Ishikawa (cell line): ENCODE results near the gene DGLUCY.

Source experiments
- CEBPB ChIP-seq: IDR thresholded peaks from 2 replicates; pipeline ENCODE4 v1.6.1; 2012
- CREB1 ChIP-seq: IDR thresholded peaks from 2 replicates; pipeline ENCODE4 v1.6.1; 2012; ENCODE audit warnings: low read depth
- EGR1 ChIP-seq: IDR thresholded peaks from 2 replicates; pipeline ENCODE4 v1.6.1; 2012
- EP300 ChIP-seq: IDR thresholded peaks from 2 replicates; pipeline ENCODE4 v1.6.1; 2012; ENCODE audit warnings: borderline replicate concordance
- FOXM1 ChIP-seq: IDR thresholded peaks from 2 replicates; pipeline ENCODE4 v1.6.1; 2012; ENCODE audit warnings: low read depth, borderline replicate concordance
- NFIC ChIP-seq: IDR thresholded peaks from 2 replicates; pipeline ENCODE4 v1.6.1; 2012
- RAD21 ChIP-seq: IDR thresholded peaks from 2 replicates; pipeline ENCODE4 v1.6.1; 2012; ENCODE audit warnings: low read depth
- TAF1 ChIP-seq: IDR thresholded peaks from 2 replicates; pipeline ENCODE4 v1.6.1; 2012; ENCODE audit warnings: low read depth, mild to moderate bottlenecking
- TCF12 ChIP-seq: IDR thresholded peaks from 2 replicates; pipeline ENCODE4 v1.6.1; 2012; ENCODE audit warnings: low read depth
- TEAD4 ChIP-seq: IDR thresholded peaks from 2 replicates; pipeline ENCODE4 v1.6.1; 2012
- YY1 ChIP-seq: IDR thresholded peaks from 2 replicates; pipeline ENCODE4 v1.6.1; 2012; ENCODE audit warnings: low read depth
- TF ChIP-seq, protein P1 (sequence below): IDR thresholded peaks from 2 replicates; pipeline ENCODE4 v1.6.1; 2012; ENCODE audit warnings: low read depth, mild to moderate bottlenecking
- TF ChIP-seq, protein P2 (sequence below): IDR thresholded peaks from 2 replicates; pipeline ENCODE4 v1.6.1; 2012

DNA sequence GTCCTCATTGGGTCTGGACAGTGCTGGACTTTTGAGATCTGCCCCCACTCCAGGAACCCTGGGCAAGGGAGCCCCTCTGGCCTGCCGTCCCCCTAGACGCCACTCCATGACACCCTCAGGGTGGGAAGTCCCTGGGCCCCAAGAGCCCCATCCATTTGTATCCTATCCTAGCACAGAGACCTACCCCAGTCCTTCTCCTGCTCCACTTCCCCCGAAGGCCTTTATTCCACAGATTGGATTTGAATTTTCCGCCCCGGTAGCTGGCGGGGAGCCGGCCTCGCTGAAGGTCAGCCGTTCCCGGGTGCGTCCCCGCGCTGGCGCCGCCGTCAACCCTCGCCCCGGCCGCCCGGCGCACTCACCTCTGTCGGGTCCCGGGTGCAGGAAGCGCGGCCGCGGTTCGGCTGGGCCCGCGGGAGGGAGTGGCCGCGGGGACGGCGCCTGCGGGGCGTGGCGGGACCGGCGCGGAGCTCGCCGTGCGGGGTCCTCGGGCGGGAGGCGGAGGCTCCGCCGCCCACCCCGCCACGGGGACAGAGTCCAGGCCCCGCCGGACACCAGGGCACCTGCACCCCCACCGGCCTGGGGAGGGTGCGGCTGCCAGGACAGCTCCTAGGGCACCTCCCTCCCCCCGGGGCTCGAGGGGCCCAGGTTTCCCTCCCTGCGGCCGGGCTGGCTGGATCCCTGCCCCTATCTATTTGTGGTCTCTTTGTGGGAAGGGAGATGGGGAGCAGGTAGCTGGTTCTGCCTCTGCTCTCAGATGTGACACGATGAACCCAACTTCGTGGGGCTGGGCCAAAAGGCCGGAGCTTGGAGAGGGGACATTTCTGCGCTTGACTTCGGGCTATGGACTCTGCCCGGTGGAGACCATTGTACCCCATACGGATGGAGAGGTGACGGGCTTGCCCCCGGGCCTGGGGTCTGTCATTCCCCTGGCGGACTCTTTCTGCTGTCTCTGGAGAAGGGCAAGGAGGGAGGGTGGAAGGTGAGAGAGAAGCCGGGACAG lies 150.6 kb downstream of the DGLUCY start:
- TF ChIP-seq CEBPB (no peak), YY1 (no peak), EP300 (no peak), RAD21 (no peak), NFIC (no peak), TEAD4 (no peak), TCF12 (no peak), TAF1 (no peak), EGR1 (no peak), CREB1 (no peak), FOXM1 (no peak)
- TF ChIP-seq, protein P1, sequence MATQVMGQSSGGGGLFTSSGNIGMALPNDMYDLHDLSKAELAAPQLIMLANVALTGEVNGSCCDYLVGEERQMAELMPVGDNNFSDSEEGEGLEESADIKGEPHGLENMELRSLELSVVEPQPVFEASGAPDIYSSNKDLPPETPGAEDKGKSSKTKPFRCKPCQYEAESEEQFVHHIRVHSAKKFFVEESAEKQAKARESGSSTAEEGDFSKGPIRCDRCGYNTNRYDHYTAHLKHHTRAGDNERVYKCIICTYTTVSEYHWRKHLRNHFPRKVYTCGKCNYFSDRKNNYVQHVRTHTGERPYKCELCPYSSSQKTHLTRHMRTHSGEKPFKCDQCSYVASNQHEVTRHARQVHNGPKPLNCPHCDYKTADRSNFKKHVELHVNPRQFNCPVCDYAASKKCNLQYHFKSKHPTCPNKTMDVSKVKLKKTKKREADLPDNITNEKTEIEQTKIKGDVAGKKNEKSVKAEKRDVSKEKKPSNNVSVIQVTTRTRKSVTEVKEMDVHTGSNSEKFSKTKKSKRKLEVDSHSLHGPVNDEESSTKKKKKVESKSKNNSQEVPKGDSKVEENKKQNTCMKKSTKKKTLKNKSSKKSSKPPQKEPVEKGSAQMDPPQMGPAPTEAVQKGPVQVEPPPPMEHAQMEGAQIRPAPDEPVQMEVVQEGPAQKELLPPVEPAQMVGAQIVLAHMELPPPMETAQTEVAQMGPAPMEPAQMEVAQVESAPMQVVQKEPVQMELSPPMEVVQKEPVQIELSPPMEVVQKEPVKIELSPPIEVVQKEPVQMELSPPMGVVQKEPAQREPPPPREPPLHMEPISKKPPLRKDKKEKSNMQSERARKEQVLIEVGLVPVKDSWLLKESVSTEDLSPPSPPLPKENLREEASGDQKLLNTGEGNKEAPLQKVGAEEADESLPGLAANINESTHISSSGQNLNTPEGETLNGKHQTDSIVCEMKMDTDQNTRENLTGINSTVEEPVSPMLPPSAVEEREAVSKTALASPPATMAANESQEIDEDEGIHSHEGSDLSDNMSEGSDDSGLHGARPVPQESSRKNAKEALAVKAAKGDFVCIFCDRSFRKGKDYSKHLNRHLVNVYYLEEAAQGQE = no peak
- TF ChIP-seq, protein P2, sequence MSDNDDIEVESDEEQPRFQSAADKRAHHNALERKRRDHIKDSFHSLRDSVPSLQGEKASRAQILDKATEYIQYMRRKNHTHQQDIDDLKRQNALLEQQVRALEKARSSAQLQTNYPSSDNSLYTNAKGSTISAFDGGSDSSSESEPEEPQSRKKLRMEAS = no peak
